ENCODE data around the gene TBC1D5.
"Not testable (repeated sequence)": the region's sequence is repeated elsewhere in the genome, so short reads cannot be mapped to it uniquely, and the experiment has no call there.

TBC1D5 gene

DNA sequence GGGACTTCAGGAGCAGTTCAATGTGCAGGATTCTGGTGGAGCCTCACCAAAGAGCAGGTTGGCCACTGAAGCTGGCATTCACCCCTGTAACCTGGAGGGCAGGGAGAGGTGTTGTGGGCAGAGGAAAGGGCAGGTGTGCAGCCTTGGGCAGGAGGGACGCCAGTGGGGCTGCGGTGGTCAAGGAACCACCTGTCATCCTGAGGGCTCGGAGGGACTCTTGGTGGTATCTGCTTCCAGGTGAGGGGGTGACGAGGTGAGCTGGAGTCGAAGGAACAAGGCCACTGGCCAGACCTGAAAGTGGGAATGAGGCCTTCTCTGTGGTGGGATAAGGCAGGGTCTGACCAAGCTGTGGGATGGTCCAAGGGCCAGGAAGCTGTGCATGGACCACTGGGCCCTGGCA, 588.2 kb downstream of the TBC1D5 start:
- no peak for DNase-seq

DNA sequence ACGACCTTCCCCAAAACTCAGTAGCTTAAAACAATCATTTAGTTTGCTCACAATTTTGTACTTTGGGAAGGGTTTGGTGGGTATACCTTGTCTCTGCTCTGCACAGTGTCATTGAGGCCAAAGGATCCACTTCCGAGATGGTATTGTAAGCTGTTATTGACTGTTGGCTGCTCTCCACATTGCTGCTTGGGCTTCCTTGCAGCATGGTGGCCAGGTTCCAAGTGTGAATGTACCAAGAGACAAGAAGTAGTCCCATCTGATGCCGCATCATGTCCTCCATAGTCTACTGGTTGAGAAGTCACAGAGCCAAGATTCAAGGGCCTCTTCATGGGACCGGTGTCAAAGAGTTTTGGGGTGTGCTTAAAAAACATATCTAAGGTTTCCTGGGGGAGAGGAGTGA, 589.2 kb downstream of the TBC1D5 start:
- DNase-seq: no peak

DNA sequence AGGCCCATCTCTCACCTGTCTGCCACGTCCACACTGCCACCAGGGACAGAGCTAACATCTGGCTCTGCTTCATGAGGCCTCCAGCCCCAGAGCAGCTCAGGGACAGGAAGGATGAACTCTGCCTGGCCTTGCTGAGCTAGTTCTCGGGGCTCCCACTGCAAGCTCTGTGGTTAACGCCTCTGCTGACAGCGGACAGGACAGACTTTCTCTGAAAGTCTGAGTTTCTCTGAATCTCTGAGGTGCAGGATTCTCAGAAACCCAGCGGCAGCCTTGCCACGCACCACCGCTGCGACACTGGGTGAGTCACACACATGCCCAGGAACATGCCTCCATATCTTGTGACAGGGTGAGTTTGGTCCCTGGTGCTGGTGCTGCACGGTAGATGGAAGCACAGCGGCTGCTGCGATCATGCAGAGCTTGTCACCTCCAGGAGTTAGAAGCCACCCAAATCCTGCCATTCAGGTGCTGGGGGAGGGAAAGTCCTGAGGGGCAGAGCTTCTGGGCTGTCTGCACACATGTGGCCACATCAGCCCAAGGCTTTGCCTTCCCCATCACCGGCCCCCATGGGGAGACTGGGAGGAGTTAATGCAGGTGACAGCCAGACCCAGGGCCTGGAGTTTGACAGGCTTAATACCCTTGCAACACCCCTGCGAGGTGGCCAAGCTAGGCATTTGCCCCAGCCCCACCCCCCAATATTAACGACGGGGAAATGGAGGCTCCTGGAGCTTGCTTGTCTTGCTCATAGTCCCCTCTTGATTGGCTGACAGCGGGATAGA, 590.6 kb downstream of the TBC1D5 start:
- DNase-seq: no peak

DNA sequence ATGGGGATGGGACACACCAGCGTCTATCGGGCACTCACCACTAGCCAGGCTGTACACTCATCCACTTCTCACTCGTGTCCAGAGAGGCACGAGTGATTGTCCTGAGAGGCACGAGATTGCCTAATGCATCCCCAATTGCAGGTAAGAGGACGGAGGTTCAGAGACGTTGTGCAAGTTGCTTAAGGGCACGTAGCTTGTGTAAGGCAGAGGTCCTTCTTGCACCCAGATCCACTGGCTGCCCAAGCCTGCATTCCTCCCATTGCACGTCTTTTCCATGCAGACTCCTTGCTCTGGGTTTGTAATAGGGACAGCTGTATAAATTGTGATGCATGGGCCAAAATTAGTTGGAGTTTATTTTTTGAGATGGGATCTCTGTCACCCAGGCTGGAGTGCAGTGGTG, 593.4 kb downstream of the TBC1D5 start:
- no peak for DNase-seq

DNA sequence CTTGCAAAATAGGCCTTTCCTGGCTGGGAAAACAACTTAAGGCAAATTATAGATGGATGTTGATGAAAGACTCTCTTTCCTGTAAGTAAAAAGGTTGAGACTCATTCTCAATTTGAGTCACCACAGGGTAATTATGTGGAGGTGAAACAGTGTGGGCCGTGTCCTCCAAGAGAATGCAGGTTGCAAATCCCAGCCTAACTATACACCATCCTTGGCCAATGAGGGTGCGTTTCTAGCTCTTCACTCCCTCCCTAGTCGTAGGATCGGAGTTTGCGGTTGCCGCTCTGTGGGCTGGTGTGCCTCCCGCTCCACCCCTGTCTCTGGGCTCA, 597.8 kb downstream of the TBC1D5 start:
- DNase-seq: no peak

DNA sequence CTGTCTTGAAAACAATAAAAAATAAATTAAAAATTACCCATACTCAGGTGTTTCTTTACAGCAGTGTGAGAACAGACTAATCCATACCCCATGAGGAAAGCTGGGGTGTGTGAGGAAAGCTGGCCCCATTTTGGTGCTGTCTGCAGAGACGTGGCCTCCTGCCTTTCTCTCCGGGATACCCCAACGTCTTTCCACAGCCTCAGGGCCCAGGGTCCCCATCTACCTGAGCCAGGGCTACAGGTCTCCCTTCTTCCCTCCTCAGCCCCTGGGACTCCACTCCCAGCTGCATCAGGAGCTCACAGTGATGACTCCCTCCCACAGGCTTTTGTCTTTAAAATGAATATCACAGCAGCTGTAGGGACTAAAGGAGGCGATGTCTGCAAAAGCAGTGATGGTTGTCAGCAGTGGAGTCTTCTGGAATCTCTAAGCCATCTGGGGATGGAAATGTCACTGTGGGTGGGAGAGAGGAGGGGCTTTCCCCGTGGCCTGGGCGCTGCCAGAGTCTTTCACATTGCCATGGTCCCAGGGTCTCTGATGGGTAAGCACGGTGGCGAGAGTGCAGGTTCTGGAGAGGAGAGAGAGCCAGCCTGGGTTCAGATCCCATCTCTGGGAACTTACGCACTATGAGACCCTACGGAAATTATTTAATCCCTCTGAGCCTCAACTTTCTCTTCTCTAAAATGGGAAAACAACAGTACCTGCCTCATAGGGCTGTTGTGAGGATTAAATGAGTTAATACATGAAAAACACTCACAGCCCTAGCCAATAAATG, 598.4 kb downstream of the TBC1D5 start:
- DNase-seq: no peak

DNA sequence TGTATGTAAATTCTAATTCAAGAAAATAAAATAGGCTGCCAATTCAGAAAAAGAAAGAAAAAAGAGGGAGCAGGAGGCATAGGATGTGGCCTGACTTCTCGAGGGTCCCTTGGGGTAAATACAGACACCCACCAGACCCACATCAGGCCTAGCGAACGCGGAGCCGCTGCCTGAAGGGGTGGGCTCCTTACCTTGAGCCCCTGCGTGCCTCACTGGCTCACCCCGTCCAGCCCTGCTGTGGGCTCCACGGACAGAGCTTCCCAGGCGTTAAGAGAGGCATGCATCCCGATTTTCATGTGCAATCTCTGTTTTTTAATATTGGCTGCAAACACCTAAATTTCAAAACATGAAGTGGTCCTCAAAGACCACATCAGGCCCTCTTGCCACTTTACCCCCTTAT, 599.9 kb downstream of the TBC1D5 start:
- DNase-seq: no peak

DNA sequence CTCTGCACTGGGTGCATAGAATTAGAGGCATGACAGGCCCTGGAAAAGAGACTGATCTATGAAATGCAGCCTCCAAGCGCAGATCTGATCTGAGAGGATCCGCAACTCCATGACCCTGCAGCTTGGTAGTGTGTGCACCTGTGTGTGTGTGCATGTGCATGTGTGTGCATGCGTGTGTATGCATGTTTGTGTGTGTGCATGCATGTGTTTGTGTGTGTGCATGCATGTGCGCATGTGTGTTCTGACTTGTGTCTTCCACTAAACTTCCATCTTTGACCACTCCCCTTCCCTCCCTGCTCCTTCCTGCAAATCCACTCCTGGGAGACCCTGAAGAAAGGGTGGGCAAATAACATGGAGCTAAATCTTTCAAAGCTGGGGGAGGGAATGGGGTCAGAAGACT, 600.7 kb downstream of the TBC1D5 start:
- no peak for DNase-seq

DNA sequence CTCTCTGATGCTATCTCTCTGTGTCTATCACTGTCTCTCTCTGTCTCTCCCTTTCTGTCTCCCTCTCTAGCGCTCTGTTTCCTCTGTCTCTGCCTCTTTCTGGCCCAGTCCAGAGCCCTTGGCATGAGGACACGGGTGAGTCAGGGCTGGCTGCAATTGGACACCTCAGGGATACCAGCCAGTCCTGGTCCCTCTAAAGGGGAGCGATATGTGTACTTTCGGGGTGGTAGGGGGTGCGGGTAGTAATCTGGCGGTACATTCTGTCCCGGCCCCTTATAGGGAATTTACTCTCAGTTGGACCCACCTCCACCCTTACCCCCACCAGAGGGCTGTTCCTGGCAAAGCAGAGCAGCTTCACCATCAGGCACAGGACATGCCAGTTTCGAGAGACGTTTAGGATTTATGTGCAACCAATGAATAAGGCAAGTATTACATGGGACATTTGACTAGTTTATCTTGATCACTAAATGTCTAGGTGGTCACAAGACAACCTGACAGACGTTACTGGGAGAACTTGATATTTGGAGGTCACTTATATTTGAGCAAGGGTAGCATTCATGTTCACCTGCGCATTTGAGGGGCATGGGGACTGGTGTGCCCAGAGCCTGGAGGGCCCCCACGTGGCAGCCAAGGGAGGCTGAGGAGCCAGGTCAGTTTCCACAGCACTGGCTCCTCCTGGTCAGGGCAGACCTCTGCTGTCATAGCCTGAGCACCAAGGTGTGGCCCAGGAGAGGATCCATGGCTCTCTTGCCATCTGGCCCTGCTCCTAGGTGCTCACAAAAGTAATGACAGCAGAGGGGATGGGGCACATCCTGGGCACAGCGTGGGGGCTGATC, 601.5 kb downstream of the TBC1D5 start:
- DNase-seq: no peak

DNA sequence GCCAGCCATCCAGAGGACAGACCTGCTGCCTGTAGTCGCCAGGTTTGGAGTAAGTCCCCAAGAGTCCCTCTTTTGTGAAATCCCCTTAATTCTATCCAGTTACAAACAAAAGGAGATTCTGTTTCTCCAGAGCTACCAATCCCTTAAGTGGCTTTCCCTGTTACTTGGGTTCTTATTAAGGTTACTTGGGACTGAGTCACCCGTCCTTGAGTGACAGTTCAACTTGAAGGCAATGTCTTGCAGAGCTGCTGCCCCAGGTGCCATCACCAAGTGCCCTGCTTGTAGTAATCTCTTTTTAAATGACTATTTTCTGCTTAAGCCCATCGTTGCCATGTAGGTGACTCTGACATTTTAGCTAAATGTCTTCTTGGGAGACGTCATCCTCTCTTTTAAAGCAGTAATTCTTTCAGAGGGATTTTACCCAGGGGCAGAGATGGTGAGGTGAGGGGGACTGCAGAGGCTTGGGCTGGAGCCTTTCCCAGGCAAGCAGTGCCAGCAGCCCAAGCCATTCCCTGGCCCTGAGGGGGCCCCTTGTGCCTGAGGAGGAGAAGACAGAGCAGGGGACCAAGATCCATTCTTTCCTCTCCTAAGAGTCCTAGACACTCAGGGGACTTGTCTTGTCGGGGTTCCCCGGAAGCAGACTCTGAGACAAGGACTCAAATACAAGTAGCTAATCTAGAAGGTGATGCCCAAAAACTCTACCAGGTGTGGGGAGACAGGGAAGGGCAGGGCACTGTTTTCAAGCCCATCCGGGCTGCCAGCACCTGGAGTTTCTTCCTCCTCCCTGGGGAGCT, 604.0 kb downstream of the TBC1D5 start:
- no peak for DNase-seq

DNA sequence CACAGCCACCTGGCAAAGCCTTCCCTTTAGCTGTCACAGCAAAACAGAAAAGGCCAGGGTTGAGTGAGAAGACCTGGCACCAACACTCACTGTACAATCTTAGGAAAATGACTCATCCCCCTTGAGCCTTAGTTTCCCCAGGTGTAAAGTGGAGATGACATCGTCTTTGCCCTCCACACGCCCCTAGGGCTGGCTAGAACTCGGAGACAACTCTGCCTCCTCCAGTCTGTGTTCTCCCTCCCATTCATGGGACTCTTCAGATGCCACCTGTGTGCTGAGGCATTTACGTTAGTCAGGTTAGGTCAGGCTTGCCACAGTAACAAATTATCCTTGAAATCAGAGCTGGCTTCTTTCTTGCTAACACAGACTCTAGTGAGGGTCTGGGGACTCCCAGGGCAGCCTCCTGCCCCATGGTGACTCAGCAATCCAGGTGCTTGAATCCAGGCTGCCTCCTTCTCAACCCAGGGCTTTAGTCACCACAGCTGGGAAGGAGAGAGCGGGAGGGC, 605.1 kb downstream of the TBC1D5 start:
- DNase-seq: no peak

DNA sequence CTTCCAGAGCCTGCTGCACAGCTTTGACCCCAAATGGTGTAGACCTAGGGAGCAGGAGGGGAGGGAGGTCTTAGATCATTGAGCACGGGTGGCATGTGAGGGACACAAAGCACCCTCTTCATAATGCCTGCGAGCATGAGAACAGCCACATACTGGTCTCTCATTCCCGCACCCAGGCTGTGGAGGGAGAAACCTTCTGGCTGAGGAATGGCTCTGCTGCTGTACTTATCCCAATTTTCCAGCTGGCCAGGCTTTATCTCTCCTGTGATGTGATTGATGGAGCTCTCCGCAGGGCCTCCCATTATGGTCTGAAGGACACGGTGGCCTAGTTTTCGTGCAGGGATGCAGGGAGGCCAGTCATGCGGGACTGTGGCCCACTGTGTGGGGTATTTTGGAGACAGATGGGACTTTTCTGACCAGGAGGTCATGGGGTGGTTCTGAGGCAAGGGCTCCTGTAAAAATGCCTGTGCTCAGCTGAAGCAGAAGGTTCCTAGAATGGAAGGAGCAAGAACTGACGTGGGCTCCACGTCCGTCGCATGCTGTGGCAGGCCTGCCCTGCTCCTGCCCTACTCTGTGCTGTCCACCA, 606.2 kb downstream of the TBC1D5 start:
- DNase-seq: no peak

DNA sequence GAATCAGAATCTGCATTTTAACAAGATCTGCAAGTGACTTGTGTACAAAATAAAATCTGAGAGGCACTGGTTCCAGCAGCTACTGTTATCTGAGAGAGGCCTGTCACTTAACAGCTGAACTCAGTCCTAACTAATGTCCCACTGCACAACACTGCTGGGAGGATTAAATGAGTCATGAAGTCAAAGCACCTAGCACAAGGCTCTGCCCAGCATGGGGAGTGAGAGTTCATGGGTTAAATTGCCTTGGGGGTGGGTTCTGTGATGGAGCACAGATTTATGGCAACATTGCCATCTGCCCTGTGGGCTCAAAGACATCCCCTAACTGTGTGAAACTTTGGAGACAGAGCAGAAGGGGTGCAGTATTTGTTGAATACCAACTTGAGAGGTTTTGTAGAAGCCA, 606.7 kb downstream of the TBC1D5 start:
- no peak for DNase-seq

DNA sequence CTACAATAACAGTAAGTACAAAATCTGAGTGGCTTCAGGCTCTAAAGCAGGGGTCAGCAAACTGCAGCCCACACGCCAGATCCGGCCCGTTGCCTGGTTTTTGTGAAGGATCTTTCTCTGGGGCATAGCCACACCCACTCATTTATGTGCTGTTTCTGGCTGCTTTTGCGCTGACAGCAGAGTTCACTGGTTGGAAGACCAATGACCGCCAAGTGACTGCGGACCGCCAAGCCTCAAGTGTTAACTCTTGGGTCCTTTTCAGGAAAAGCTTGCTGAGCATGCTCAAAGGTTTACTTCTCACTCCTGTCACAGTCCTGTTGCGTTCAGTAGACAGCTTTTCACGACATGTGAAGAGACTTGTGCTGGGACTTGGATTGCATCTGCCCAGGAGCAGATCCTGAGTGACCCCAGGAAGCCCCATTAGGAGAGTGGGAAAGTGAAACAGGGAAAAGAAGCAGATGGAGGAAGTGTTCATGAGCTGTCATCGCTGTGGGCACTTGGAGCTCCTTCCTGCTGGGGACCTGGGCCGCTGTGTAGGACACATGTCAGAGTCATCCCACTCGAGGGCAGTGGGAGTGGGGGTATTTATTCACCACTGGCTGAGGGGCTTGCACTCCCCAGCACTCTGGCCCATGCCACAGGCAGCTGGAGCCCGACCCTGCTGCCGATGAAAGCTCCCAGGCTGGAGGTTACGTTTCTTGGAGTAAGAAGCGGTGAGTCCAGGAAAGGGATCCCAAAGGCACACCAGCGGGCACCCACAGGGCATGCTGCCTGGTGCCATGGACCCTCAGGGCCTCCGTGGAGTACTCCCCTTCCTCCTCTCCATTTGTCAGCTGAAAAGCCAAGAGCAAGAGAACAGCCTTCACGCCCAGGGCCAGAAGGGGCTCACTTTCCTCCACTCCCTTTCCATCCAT, 608.5 kb downstream of the TBC1D5 start:
- peak; percentile 66 for DNase-seq

DNA sequence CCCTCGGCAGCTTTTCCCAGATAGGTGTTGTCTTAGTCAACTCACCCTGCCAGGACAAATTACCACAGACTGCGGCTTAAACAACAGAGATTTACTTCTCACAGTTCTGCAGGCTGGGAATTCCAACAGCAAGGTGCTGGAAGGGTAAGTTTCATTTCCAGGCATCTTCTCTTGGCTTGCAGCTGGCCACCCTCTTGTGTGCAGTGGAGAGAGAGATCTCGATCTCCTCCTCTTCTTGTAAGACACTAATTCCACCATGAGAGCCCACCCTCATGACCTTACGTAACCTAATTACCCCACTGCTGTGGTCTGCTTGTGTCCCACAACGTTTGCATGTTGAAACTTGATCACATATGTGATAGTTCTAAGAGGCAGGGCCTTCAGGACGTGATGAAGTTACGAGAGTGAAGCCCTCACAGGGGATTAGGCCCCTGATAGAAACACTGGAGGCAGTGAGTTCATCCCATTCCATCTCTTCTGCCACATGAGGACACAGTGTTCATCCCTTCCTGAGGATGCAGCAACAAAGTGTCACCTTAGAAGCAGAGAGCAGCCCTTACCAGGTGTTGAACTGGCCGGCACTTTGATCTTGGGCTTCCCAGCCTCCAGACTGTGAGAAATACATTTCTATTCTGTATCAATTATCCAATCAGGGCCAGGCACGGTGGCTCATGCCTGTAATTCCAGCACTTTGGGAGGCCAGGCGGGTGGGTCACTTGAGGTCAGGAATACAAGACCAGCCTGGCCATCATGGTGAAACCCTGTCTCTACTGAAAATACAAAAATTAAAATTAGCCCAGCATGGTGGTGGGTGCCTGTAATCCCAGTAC, 609.9 kb downstream of the TBC1D5 start:
- no peak for DNase-seq

DNA sequence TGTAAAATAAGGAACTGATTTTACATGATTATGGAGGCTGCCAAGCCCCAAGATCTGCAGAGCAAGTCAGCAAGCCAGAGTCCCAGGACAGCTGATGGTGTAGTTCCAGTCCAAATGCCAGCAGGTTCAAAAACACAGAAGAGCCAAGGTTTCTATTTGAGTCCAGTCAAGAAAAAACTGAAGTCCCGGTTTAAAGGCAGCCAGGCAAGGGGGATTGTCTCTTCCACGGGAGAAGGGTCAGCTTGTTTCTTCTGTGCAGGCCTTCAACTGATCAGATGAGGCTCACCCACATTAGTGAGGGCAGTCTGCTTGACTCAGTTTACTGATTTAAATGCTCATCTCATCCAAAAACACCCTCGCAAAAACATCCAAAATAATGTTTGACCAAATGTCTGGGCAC, 611.5 kb downstream of the TBC1D5 start:
- DNase-seq: no peak

DNA sequence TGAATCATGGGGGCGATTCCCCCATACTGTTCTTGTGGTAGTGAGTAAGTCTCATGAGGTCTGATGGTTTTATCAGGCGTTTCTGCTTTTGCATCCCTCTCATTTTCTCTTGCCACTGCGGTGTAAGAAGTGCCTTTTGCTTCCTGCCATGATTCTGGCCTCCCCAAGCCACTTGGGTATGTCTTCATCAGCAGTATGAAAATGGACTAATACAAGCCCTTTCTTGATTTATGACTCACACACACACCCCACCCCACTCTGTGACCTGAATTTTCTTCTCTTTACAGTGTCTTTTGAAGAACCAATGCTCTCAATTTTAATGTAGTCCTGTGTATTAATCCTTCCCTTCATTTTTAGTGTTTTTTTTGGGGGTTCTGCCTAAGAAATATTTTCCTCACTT, 612.9 kb downstream of the TBC1D5 start:
- no peak for DNase-seq

DNA sequence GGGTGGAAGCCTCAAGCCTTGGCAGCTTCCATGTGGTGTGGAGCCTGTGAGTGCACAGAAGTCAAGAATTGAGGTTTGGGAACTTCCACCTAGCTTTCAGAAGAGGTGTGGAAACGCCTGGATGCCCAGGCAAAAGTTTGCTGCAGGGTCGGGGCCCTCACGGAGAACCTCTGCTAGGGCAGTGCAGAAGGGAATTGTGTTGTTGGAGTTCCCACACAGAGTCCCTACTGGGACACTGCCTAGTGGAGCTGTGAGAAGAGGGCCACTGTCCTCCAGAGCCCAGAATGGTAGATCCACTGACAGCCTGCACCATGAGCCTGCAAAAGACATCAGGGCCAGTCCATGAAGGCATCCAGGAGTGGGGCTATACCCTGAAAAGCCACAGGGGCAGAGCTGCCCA, 613.8 kb downstream of the TBC1D5 start:
- DNase-seq: not testable (repeated sequence)

DNA sequence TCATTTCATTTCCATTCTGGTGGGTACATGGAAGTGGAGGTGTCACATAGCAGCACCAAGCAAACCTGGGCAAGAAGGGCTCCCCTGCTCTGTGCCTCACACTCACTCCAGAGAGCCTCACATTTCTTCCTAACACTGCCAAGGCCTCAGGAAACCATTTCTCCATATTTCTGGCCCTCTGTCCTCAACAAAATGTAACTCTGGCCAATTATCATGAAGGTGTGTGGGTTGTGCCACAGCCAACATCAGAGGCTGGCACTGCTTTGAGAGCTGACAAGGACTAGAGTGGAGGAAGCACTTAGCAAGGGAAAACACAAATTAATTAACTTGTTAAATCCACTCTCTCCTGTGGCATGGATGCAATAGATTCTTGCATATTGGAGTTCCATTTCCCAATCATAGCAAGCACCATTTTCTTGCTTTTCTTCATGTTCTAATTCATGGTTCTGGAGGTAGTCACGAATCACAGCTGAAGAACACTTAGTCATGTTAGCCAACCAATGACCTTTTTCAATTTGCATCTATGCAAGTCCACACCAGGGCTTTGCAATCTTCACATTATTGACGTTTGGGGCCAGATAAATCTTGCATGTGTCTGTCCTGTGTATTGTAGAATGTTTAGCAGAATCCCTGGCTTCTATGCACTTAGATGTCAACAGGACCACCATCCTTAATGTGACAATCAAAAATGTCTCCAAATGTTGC, 616.5 kb downstream of the TBC1D5 start:
- DNase-seq: no peak

DNA sequence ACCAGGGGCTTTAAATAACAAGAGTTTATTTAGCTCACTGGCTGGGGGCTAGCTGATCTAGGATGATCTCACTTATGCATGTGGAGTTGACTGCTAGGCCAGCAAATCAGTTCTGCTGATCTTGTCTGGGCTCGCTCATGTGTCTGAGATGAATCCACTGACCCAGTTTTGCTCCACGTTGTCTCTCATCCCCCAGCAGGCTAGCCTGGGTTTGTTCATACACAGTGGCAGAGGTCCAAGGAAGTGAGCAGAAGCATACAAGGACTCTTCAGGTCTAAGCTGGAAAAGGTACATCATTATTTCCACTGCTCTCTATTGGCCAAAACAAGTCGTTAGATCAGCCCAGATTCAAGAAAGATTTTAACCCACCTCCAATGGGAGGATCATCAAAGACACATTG, 619.7 kb downstream of the TBC1D5 start:
- DNase-seq: no peak

All from left hindlimb (tissue), 1 donor.